ENCODE measurements around the gene ZNF423. TPM values are rescaled to one million over a fixed set of nuclear protein-coding genes. Genes with fewer than 3 reads are reported as not detected.

ZNF423 gene
- total RNA-seq, 1 donor from 2014 or later, result 11.9 TPM

DNA sequence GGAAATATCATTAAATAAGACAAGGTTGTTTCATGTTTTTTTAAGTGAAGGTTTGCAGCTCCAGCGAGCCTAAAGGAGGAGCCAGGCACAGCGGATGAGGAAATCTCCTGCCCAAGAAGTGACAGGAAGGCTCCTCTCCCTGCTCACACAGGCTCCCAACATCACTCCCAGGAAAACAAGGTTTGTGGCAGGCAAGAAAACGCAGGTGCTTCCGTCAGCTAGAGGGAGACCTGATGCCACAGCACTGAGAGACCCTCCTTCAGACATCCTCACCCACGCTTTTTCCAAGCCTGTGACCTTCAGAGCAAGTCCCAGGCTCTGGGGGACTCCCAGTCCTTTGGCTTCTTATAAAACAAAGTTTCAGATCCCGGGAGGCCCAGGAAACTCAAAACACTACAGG lies 89.7 kb downstream of the ZNF423 start:
- Histone ChIP-seq H3K4me3 (no peak overlapping the region), H3K9me3 (no peaks in the 10 kb centered on the region), H3K27ac (no peak overlapping the region), H3K36me3 (no peaks in the 10 kb centered on the region), H3K4me1 (no peaks in the 10 kb centered on the region), H3K27me3 (no peaks in the 10 kb centered on the region)
- DNase-seq, result no peak
- intact Hi-C loops (cut with DNase I), result no loop called here
- TF ChIP-seq, protein P1, sequence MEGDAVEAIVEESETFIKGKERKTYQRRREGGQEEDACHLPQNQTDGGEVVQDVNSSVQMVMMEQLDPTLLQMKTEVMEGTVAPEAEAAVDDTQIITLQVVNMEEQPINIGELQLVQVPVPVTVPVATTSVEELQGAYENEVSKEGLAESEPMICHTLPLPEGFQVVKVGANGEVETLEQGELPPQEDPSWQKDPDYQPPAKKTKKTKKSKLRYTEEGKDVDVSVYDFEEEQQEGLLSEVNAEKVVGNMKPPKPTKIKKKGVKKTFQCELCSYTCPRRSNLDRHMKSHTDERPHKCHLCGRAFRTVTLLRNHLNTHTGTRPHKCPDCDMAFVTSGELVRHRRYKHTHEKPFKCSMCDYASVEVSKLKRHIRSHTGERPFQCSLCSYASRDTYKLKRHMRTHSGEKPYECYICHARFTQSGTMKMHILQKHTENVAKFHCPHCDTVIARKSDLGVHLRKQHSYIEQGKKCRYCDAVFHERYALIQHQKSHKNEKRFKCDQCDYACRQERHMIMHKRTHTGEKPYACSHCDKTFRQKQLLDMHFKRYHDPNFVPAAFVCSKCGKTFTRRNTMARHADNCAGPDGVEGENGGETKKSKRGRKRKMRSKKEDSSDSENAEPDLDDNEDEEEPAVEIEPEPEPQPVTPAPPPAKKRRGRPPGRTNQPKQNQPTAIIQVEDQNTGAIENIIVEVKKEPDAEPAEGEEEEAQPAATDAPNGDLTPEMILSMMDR (IDR thresholded peaks at IDR 0.05), result no peak
- no peak for ATAC-seq

- H3K27me3 ChIP-seq, result no peaks in the 10 kb centered on the region
- no peak for ATAC-seq
- no peak overlapping the region for H3K27ac ChIP-seq
- H3K4me3 ChIP-seq, result no peak overlapping the region
- intact Hi-C loops (cut with DNase I), result no loop called here
- TF ChIP-seq, protein P1 (IDR thresholded peaks at IDR 0.05), result no peak
- no peaks in the 10 kb centered on the region for H3K9me3 ChIP-seq
- no peaks in the 10 kb centered on the region for H3K4me1 ChIP-seq
- no peak for DNase-seq
- H3K36me3 ChIP-seq, result no peaks in the 10 kb centered on the region
Measured at GRCh38 chr16:49763826-49764225, 92.1 kb downstream of the ZNF423 start.

- no peak for ATAC-seq
- no peaks in the 10 kb centered on the region for H3K9me3 ChIP-seq
Measured at GRCh38 chr16:49760815-49761214, 95.1 kb downstream of the ZNF423 start.

GRCh38 chr16:49757559-49758069 lies 98.3 kb downstream of the ZNF423 start:
- DNase-seq (no peak), ATAC-seq (no peak)
- no peak overlapping the region for H3K27ac ChIP-seq
- no peaks in the 10 kb centered on the region for H3K36me3 ChIP-seq
- H3K27me3 ChIP-seq, result no peaks in the 10 kb centered on the region
- H3K4me3 ChIP-seq, result no peak overlapping the region
- no peaks in the 10 kb centered on the region for H3K9me3 ChIP-seq
- TF ChIP-seq, protein P1 (IDR thresholded peaks at IDR 0.05), result no peak
- H3K4me1 ChIP-seq, result peaks cover 6% of the 10 kb centered on the region
- intact Hi-C loops (cut with DNase I), result no loop called here

More at GRCh38 chr16:49760815-49761214, 95.1 kb downstream of the ZNF423 start:
- H3K27me3 ChIP-seq, result no peaks in the 10 kb centered on the region
- DNase-seq, result no peak
- H3K4me1 ChIP-seq, result no peaks in the 10 kb centered on the region
- no peaks in the 10 kb centered on the region for H3K36me3 ChIP-seq
- H3K27ac ChIP-seq, result no peak overlapping the region
- intact Hi-C loops (cut with DNase I), result no loop called here
- TF ChIP-seq, protein P1 (IDR thresholded peaks at IDR 0.05), result no peak
- H3K4me3 ChIP-seq, result no peak overlapping the region

DNA sequence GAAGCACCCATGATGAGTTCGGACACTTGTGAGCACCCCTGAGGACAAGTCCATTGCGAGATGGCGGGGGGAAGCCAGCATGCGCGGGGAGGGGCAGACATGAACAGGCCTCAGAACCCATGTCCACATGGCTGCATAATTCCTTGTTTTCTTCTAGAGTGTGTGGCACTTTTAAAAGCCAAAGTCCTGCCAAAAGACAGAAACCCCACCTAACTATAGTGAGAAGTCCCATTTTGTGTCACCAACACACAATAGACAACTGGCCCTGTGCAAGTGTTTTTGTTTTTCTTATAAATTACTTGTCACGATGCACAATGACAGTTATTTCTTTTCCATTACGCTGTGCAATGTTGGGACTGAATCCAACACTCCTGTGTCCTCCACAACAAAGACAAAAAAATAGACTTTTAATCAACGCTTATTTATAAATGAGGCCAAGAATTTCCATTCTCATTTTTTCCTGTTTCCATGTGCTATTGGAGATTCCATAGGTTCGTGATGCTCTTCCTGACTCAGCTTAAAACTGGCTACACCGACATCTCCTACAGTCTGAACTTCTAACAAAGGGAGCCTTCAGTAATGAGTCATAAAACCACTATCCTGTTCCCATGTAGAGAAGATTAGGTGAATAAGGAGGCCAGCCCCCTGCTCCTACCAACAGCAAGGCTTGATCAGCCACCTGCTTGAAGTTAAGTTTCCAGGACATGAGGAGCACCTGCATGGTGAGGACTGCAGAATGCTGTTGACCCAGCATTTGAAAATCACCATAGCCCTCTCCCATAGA lies 98.9 kb downstream of the ZNF423 start:
- ATAC-seq, result no peak

More for the DNA sequence above, 98.9 kb downstream of the ZNF423 start:
- no peak for DNase-seq
- no peaks in the 10 kb centered on the region for H3K36me3 ChIP-seq
- intact Hi-C loops (cut with DNase I), result no loop called here
- H3K9me3 ChIP-seq, result no peaks in the 10 kb centered on the region
- H3K4me1 ChIP-seq, result peaks cover 6% of the 10 kb centered on the region
- no peaks in the 10 kb centered on the region for H3K27me3 ChIP-seq
- TF ChIP-seq, protein P1 (IDR thresholded peaks at IDR 0.05), result no peak
- H3K27ac ChIP-seq, result no peak overlapping the region
- no peak overlapping the region for H3K4me3 ChIP-seq
